Left ventricle myocardium superior (tissue), 1 donor: ENCODE measurements around the gene RTCB. TPM values are rescaled to one million over a fixed set of nuclear protein-coding genes. Genes with fewer than 3 reads are reported as not detected.

Experiments
- ATAC-seq: fragments of 200-7000 bp; cut with Tn5 transposase; one replicate; pipeline ENCODE4 v1.9.1; 2020; ENCODE audit warnings: mild to moderate bottlenecking, moderate library complexity
- DNase-seq: peaks from one replicate; pipeline ENCODE4 v3.0.0-alpha.2; 2020
- intact Hi-C: fragments of 100-400 bp; cut with micrococcal nuclease; formaldehyde crosslinking; loops from one replicate; pipeline ENCODE4 v1.11.0; 2022
- total RNA-seq: library from RNA; stranded (reverse); fragmentation: NEBNext Ultra II Directional; extraction: Animal tissue kit (Norgen Biotek cat#: 25700); gene quantifications from one replicate; pipeline ENCODE4 v1.2.1, GENCODE V29; 2021
- donor health status: DM: no; HTN: yes; CAD: no; lungs with severe emphysema.

The RTCB gene
- total RNA-seq, 1 donor from 2014 or later, result 43.0 TPM

DNA sequence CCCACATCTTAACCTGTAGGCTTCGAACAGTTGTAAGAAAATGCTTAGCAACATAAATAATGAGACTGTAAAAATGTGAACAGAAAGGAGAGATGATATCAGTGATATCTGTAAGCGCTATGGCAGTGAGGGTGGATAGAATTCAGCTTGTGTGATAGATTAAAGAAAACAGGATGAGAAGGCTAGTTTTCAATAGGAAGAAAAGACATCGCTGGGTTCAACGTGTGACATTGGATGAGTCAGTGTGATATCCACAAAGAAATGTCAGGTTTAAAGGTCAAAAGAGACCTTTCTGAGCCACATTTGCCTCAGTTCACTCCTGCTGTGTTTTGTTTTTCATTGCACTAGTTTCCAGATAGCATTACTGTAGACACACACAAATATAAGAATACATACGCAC is 68.1 kb downstream of the RTCB start:
- no peak for ATAC-seq
- intact Hi-C loops, result no loop called here
- DNase-seq, result no peak

DNA sequence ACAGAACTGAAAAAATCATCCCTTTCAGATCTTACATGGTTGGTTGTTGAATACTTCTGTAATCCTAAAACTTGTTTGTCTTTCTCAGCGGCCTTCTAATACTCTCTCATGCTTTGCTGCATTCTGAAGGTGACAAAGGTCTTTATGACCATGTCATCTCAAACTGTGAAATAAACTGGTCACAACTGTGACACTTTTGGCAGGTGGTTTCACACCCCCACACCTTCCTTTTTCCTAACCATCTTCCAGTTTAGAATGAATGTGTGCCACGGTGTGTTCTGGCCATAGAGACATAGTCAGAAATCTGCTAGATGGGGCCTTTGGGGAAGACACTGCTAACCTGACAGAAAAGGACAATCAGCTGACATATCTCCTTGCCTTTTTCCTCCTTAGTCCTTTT is 69.1 kb downstream of the RTCB start:
- intact Hi-C loops, result no loop called here
- no peak for ATAC-seq

DNA sequence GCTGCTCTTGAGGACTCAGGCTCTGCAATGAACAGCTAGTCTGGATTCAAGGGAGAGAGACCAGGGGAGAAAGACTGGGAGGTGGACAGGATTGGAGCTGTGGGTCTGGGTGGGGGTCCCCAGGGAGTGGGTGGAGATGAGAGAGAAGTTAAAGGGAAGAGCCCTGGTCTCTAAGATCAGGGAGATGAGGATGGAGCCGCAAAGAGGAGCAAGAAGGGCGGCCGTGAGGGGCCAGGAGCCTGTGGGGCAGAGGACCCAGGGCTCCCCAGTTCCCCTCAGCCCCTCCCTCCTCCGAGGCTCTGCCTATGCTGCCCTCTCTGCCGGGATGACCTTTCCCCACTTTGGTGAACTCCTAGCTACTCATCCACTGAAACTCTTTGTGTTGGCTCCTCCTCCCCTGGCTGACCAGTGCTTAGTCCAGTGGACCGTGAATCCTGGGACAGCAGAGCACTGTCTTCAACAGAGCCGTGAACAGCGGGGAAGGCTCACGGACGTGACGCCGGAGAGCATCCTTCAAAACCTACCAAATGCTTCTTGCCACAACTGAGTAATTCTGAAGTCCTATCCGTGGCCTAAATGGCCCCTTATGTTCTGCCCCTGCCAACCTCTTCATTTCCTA is 70.8 kb downstream of the RTCB start:
- ATAC-seq (no peak), DNase-seq (no peak)
- intact Hi-C loops, result no loop called here

More for the DNA sequence above, 69.1 kb downstream of the RTCB start:
- DNase-seq, result no peak

GRCh38 chr22:32340411-32340810 is 71.6 kb downstream of the RTCB start:
- DNase-seq (no peak), ATAC-seq (no peak)
- intact Hi-C loops, result no loop called here

DNA sequence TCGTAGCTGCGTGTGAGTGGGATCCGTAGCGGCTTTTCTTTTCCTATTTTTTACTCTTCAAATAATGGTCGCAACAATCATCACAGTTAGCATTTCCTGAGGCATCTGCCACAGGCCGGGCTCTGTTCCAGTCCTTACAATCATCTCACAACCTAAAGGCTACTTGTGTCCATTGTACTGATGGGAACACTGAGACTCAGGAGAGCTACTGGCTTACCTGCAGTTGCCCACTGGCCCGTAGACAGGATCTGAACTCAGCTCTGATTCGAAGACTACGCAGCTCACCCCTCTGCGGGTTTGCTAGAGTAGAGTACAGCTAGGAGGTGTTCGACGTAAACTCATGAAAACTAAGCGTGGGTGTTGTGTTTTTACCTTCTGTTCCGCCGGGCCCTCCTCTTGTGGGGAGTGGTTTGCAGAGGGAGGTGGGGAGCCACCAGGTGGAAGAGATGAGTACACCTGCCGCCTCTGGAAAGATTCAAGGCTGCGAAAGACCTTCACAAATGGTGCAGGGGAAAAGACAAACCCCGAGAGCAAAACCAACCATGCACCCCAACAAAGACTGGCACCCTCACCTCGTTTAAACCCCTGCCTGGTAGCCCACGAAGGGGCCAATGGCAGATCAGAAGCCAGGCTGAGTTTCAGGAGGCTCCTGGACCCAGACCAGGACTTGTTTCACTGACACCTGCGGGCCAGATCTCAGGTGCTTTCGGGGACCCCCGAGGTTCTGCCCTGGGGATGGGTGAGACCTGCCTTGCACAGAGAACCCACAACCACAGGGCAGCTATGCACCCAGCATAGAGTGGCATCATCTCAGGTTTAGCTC is 72.6 kb downstream of the RTCB start:
- intact Hi-C loops, result no loop called here
- ATAC-seq (no peak), DNase-seq (no peak)

GRCh38 chr22:32338757-32339156 is 73.3 kb downstream of the RTCB start:
- DNase-seq (no peak), ATAC-seq (no peak)
- intact Hi-C loops, result no loop called here

Other genes starting within 250 kb of the RTCB start
- gene RFPL2, start 207.2 kb downstream of the RTCB start, total RNA-seq, result not detected
- not detected for gene SLC5A4, start 156.9 kb downstream of the RTCB start, total RNA-seq
- not detected for gene RFPL3, start 54.4 kb downstream of the RTCB start, total RNA-seq
- gene BPIFC, start 52.2 kb upstream of the RTCB start, total RNA-seq, result not detected
- 32.2 TPM for gene FBXO7, start 62.6 kb upstream of the RTCB start, total RNA-seq